NCI-H510A treated with DMSO at 0.1 percent for 48 hours (cell line): ENCODE measurements around the gene BRD2.

Experiments
- DNase-seq: peaks from one replicate; lab custom pipeline; 2025; lab: John Stamatoyannopoulos, UW

Gene BRD2

DNA sequence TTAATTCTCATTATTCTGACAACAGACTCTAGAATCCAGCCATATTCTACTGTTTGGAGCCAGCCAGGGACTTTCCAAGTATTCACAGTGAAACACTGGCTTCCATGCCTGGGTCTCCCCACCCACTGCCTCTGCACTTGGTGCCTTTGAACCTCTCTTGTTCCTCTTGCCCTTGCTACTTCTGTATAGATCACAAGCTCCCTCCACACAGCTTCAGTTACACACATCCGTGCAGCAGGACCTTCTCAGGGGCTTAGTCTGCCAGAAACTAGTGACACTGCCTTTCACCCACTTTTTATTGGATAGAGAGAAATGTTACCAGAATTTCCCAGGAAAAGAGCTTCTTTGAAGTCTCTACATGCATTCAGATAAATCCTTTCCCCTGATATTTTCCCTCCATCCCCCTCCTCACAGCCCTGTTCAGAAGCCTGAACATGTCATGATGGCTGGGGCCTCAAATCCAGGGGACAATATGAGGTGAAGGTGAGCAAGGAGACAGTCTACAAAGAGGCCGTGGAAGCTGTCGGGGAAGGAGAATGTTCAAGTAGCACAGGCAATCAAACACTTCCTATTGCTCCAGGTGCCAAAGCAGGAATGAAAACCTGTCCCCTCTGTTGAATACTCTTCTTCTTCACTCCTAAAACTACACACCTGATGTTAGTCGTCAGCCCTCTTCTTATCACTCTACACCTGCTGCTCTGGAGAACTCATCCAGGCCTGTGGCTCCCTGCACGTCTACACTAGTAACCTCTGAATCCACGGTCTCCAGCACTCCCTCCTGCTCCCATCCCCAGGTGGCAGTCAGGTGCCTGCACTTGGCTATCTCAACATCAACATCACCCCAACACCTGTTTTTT lies 61.2 kb downstream of the BRD2 start:
- no peak for DNase-seq

DNA sequence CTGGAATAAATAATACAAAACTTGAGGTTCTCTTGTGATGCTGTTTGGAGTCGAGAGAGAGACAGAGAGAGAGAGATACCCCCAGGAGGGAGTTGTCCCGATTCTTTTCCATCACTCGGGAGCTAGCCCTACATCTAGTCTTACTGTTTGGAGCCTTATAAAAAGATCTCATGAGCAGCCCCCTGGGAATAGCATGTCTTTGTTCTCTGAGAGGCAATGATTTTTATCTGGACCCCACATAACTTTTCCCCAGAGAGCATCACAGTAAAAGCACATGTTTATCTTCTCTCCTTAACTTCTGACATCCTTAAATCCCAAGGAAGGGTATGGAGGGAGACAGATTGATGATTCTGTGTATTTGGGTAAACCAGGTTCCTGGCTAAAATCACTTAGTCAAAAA lies 61.9 kb downstream of the BRD2 start:
- DNase-seq = no peak
